Fibroblast of the aortic adventitia (primary cell): ENCODE measurements around the gene SNX9. TPM values are rescaled to one million over a fixed set of nuclear protein-coding genes. Genes with fewer than 3 reads are reported as not detected.

ENCODE experiments used
- DNase-seq: peaks from one replicate; pipeline ENCODE4 v3.0.0-alpha.2; 2010; ENCODE audit warnings: low read depth
- H3K4me3 ChIP-seq: 2 replicates; pipeline ENCODE4 v1.5.1; 2011; ENCODE audit warnings: low read depth, mild to moderate bottlenecking, control low read depth, low read length, moderate library complexity
- CTCF ChIP-seq: IDR thresholded peaks from 2 replicates; pipeline ENCODE4 v1.5.1; 2011; ENCODE audit warnings: mild to moderate bottlenecking, low read length, control low read depth, inconsistent platforms; ENCODE audit not compliant: insufficient read depth
- total RNA-seq: library from RNA; depleted of rRNA; stranded (reverse); fragments of >200 nt; gene quantifications from 2 replicates; pipeline ENCODE4 v1.2.3, GENCODE V29; 2012; ENCODE audit warnings: low replicate concordance

The SNX9 gene
- 108 and 182 TPM in 2 replicates for total RNA-seq

GRCh38 chr6:157823001-157823527 lies at the start of gene SNX9:
SNX9 (plus strand) TSS chr6:157823246; CDS start chr6:157823435, 189 bp downstream.
- no peak for TF ChIP-seq CTCF
- peak; percentile 70 for DNase-seq
- peak within 1 kb of the TSS; percentile 64 for H3K4me3 ChIP-seq

GRCh38 chr6:157773248-157773773 lies 49.7 kb upstream of the SNX9 start:
- H3K4me3 ChIP-seq = no peak overlapping the region
- no peak for TF ChIP-seq CTCF
- DNase-seq = no peak

GRCh38 chr6:157774153-157775135 lies 48.6 kb upstream of the SNX9 start:
- peak; percentile 25 for DNase-seq
- TF ChIP-seq CTCF = no peak

GRCh38 chr6:157775376-157775775 lies 47.7 kb upstream of the SNX9 start:
- no peak for TF ChIP-seq CTCF
- H3K4me3 ChIP-seq = no peak overlapping the region
- no peak for DNase-seq

More at GRCh38 chr6:157774153-157775135, 48.6 kb upstream of the SNX9 start:
- H3K4me3 ChIP-seq = no peak overlapping the region

GRCh38 chr6:157777344-157777743 lies 45.7 kb upstream of the SNX9 start:
- no peak for TF ChIP-seq CTCF
- DNase-seq = no peak
- H3K4me3 ChIP-seq = no peak overlapping the region

- no peak for TF ChIP-seq CTCF
- no peak overlapping the region for H3K4me3 ChIP-seq
- no peak for DNase-seq
Measured at GRCh38 chr6:157778719-157779118, 44.3 kb upstream of the SNX9 start.
